H1 (cell line): ENCODE data around the gene NDEL1. TPM values are rescaled to one million over a fixed set of nuclear protein-coding genes. Genes with fewer than 3 reads are reported as not detected.

ENCODE experiments used
- CTCF ChIA-PET: fragments of 300-600 bp; sonication (Branson Sonifier 250); formaldehyde crosslinking; loops from one replicate; lab custom pipeline; 2021; ENCODE audit not compliant: partially characterized antibody; lab: Charles Lee
- POLR2A ChIA-PET: fragments of 300-600 bp; sonication (Branson Sonifier 250); formaldehyde crosslinking; loops from one replicate; lab custom pipeline; 2021; ENCODE audit warnings: inconsistent platforms; ENCODE audit not compliant: partially characterized antibody; lab: Charles Lee
- DNase-seq, 2 experiments: peaks; one replicate each; pipeline versions ENCODE4 v3.0.0 to v3.0.0-alpha.2; 2010 to 2022; ENCODE audit warnings: low spot score in 2 of 2, low read depth in 1 of 2, mixed read lengths in 1 of 2
- FAIRE-seq: peaks from 2 replicates; lab custom pipeline; 2011; peaks lifted over from hg19 to GRCh38; lab: Jason Lieb, UNC
- H2AFZ ChIP-seq: 2 replicates; pipeline ENCODE4 v1.8.1; 2012; ENCODE audit warnings: low read length, inconsistent platforms
- H2AK5ac ChIP-seq: 2 replicates; pipeline ENCODE4 v1.6.1; 2013; ENCODE audit warnings: low read depth, low read length
- H2BK120ac ChIP-seq: replicated peaks from 2 replicates; pipeline ENCODE3; 2013; ENCODE audit warnings: low read depth, low read length, inconsistent platforms
- H2BK12ac ChIP-seq: 2 replicates; pipeline ENCODE4 v1.6.1; 2013; ENCODE audit warnings: low read depth, low read length
- H2BK15ac ChIP-seq: 2 replicates; pipeline ENCODE4 v1.6.1; 2013; ENCODE audit warnings: low read length
- H2BK20ac ChIP-seq: 2 replicates; pipeline ENCODE4 v1.6.1; 2013; ENCODE audit warnings: low read length
- H2BK5ac ChIP-seq: 2 replicates; pipeline ENCODE4 v1.6.1; 2013; ENCODE audit warnings: low read depth, low read length
- H3K14ac ChIP-seq: 2 replicates; pipeline ENCODE4 v1.6.1; 2013; ENCODE audit warnings: inconsistent platforms; ENCODE audit not compliant: insufficient read length
- H3K18ac ChIP-seq: 2 replicates; pipeline ENCODE4 v1.6.1; 2013; ENCODE audit warnings: low read length; ENCODE audit errors: extremely low read depth
- H3K23ac ChIP-seq: 2 replicates; pipeline ENCODE4 v1.6.1; 2013; ENCODE audit warnings: inconsistent platforms; ENCODE audit not compliant: insufficient read length
- H3K23me2 ChIP-seq: 2 replicates; pipeline ENCODE4 v1.6.1; 2013; ENCODE audit warnings: low read depth, low read length
- H3K27ac ChIP-seq: 2 replicates; pipeline ENCODE4 v1.6.1; 2011; ENCODE audit warnings: low read depth, low read length, inconsistent platforms
- H3K27me3 ChIP-seq, 4 experiments: replicated peaks in 1 of 4; 1 replicate in 1 of 4; 2 replicates in 3 of 4; pipeline versions ENCODE4 v1.6.1 to v1.8.1; 2011 to 2013; ENCODE audit warnings: low read length in 3 of 4, mild to moderate bottlenecking in 3 of 4, inconsistent platforms in 2 of 4, mixed read lengths in 2 of 4, moderate library complexity in 1 of 4; ENCODE audit not compliant: control insufficient read depth in 3 of 4, insufficient read depth in 3 of 4; ENCODE audit errors: extremely low read depth in 1 of 4
- H3K36me3 ChIP-seq, 4 experiments: 2 replicates each; pipeline versions ENCODE4 v1.6.1 to v1.8.1; 2011 to 2013; ENCODE audit warnings: mild to moderate bottlenecking in 4 of 4, low read length in 3 of 4, moderate library complexity in 2 of 4, control low read depth in 1 of 4, inconsistent platforms in 1 of 4; ENCODE audit not compliant: insufficient read depth in 4 of 4, control insufficient read depth in 2 of 4
- H3K4ac ChIP-seq: replicated peaks from 2 replicates; pipeline ENCODE3; 2013; ENCODE audit warnings: low read length, low read depth, mixed read lengths, inconsistent platforms; ENCODE audit not compliant: insufficient read length
- H3K4me1 ChIP-seq, 4 experiments: replicated peaks in 1 of 4; 1 replicate in 1 of 4; 2 replicates in 3 of 4; pipeline versions ENCODE4 v1.6.1 to v1.8.1; 2011 to 2013; ENCODE audit warnings: low read length in 3 of 4, inconsistent platforms in 2 of 4, mixed read lengths in 1 of 4; ENCODE audit not compliant: insufficient read depth in 4 of 4, control insufficient read depth in 3 of 4
- H3K4me2 ChIP-seq, 2 experiments: 2 replicates each; pipeline versions ENCODE4 v1.6.1 to v1.8.1; 2011 to 2013; ENCODE audit warnings: low read depth in 2 of 2, low read length in 2 of 2, control low read depth in 1 of 2, inconsistent platforms in 1 of 2, mild to moderate bottlenecking in 1 of 2; ENCODE audit not compliant: insufficient read depth in 1 of 2
- H3K4me3 ChIP-seq, 4 experiments: fragments of 200-600, 300-600 bp in 1 of 4; sonication (generic), shearing (Covaris generic), sonication (Bioruptor Twin) in 1 of 4; 2 replicates each; pipeline versions ENCODE4 v1.5.1 to v1.8.1; 2011 to 2016; ENCODE audit warnings: low read length in 4 of 4, low read depth in 3 of 4, control low read depth in 2 of 4, inconsistent platforms in 2 of 4, mild to moderate bottlenecking in 2 of 4, mixed read lengths in 1 of 4, moderate library complexity in 1 of 4; ENCODE audit not compliant: insufficient read depth in 2 of 4; ENCODE audit errors: extremely low read depth in 1 of 4
- H3K56ac ChIP-seq: replicated peaks from 2 replicates; pipeline ENCODE3; 2013; ENCODE audit warnings: low read depth, mild to moderate bottlenecking, mixed read lengths, low read length, inconsistent platforms; ENCODE audit not compliant: insufficient read length
- H3K79me1 ChIP-seq: 2 replicates; pipeline ENCODE4 v1.6.1; 2013; ENCODE audit warnings: low read depth, low read length, control low read depth
- H3K79me2 ChIP-seq, 2 experiments: 2 replicates each; pipeline versions ENCODE4 v1.6.1 to v1.8.1; 2012 to 2013; ENCODE audit warnings: low read length in 2 of 2, mild to moderate bottlenecking in 2 of 2, inconsistent platforms in 1 of 2; ENCODE audit not compliant: insufficient read depth in 2 of 2, control insufficient read depth in 1 of 2
- H3K9ac ChIP-seq, 4 experiments: replicated peaks in 1 of 4; 1 replicate in 1 of 4; 2 replicates in 3 of 4; pipeline versions ENCODE4 v1.6.1 to v1.8.1; 2011 to 2013; ENCODE audit warnings: low read depth in 3 of 4, low read length in 3 of 4, control low read depth in 2 of 4, mild to moderate bottlenecking in 2 of 4, moderate library complexity in 2 of 4, inconsistent platforms in 1 of 4; ENCODE audit errors: extremely low read depth in 1 of 4
- H3K9me3 ChIP-seq, 2 experiments: 2 replicates each; pipeline versions ENCODE4 v1.6.1 to v1.8.1; 2012 to 2013; ENCODE audit warnings: mild to moderate bottlenecking in 2 of 2, moderate library complexity in 2 of 2, control low read depth in 1 of 2, inconsistent platforms in 1 of 2, low read depth in 1 of 2, low read length in 1 of 2, mixed read lengths in 1 of 2; ENCODE audit not compliant: insufficient read depth in 2 of 2
- H4K20me1 ChIP-seq, 2 experiments: replicated peaks in 1 of 2; 2 replicates each; pipeline versions ENCODE3 to v1.8.1; 2011 to 2013; ENCODE audit warnings: inconsistent platforms in 2 of 2, low read length in 2 of 2, mild to moderate bottlenecking in 1 of 2; ENCODE audit not compliant: insufficient read depth in 2 of 2, control insufficient read depth in 1 of 2
- H4K5ac ChIP-seq: 2 replicates; pipeline ENCODE4 v1.6.1; 2013; ENCODE audit warnings: low read length, low read depth, mixed read lengths, inconsistent platforms; ENCODE audit not compliant: insufficient read length
- H4K8ac ChIP-seq: 2 replicates; pipeline ENCODE4 v1.8.0; 2013; ENCODE audit warnings: mild to moderate bottlenecking, moderate library complexity, low read length, inconsistent platforms; ENCODE audit not compliant: insufficient read depth; ENCODE audit errors: extremely low read depth
- H4K91ac ChIP-seq: replicated peaks from 2 replicates; pipeline ENCODE3; 2013; ENCODE audit warnings: low read length, mixed read lengths, inconsistent platforms; ENCODE audit not compliant: insufficient read length
- ATF2 ChIP-seq: IDR thresholded peaks from 2 replicates; pipeline ENCODE4 v1.6.1; 2012; ENCODE audit warnings: low read length, inconsistent platforms
- GABPA ChIP-seq: IDR thresholded peaks from 2 replicates; pipeline ENCODE4 v1.6.1; 2011; ENCODE audit warnings: mild to moderate bottlenecking, low read length, moderate library complexity, borderline replicate concordance; ENCODE audit not compliant: insufficient read depth
- NANOG ChIP-seq: IDR thresholded peaks from 2 replicates; pipeline ENCODE4 v1.6.1; 2011; ENCODE audit warnings: low read length, low read depth, mild to moderate bottlenecking, inconsistent platforms; ENCODE audit not compliant: insufficient read depth, poor library complexity, severe bottlenecking
- NRF1 ChIP-seq: IDR thresholded peaks from 2 replicates; pipeline ENCODE4 v1.6.1; 2011; ENCODE audit warnings: mild to moderate bottlenecking, low read depth, low read length, improper control_type of control experiment
- PHF8 ChIP-seq: fragments of 200-600 bp; sonication (generic); conservative IDR thresholded peaks from 2 replicates; pipeline ENCODE4 v1.7.1; 2012; ENCODE audit warnings: low read depth, mild to moderate bottlenecking, inconsistent platforms, low read length, moderate library complexity
- RNF2 ChIP-seq: fragments of 200-900, 300-1000 bp; sonication (generic); IDR thresholded peaks from 2 replicates; pipeline ENCODE4 v1.7.1; 2016; ENCODE audit warnings: borderline replicate concordance, low read depth, mild to moderate bottlenecking, antibody characterized with exemption, low read length; ENCODE audit not compliant: poor library complexity, severe bottlenecking; ENCODE audit errors: missing control alignments
- SP2 ChIP-seq: IDR thresholded peaks from 2 replicates; pipeline ENCODE4 v1.6.1; 2012; ENCODE audit warnings: mild to moderate bottlenecking, low read length, inconsistent platforms
- TCF12 ChIP-seq: IDR thresholded peaks from 2 replicates; pipeline ENCODE4 v1.6.1; 2011; ENCODE audit warnings: low read depth, mild to moderate bottlenecking, low read length
- TEAD4 ChIP-seq: IDR thresholded peaks from 2 replicates; pipeline ENCODE4 v1.6.1; 2012; ENCODE audit warnings: low read depth, low read length, inconsistent platforms, mixed read lengths
- WGBS, 2 experiments: shearing (Covaris generic) in 1 of 2; methylation state at CpG; one replicate each; pipeline versions ENCODE4 v1.1.6 to v1.1.7; 2013 to 2015; ENCODE audit warnings: low lambda C conversion rate in 2 of 2, mixed read lengths in 2 of 2, inconsistent platforms in 1 of 2, low coverage in 1 of 2, missing lambda C conversion rate in 1 of 2; ENCODE audit not compliant: insufficient replicate concordance in 2 of 2, insufficient coverage in 1 of 2, insufficient read length in 1 of 2; ENCODE audit errors: extremely low coverage in 1 of 2, missing lambda C conversion rate in 1 of 2; 5-methylcytosine and 5-hydroxymethylcytosine counted together
- polyA plus RNA-seq, 7 experiments: library from polyadenylated mRNA; depleted of rRNA in 3 of 7; stranded (reverse) in 5 of 7; unstranded in 2 of 7; fragments of >200 nt in 5 of 7; fragments of 200-250 nt in 2 of 7; gene quantifications; 1 replicate in 5 of 7; 2 replicates in 1 of 7; 4 replicates in 1 of 7; pipeline versions ENCODE4 v1.2.1 to v1.2.3, GENCODE V29; 2011 to 2013; ENCODE audit warnings: missing spikeins in 2 of 7, mixed read lengths in 2 of 7
- total RNA-seq: library from RNA; stranded (reverse); fragmentation: NEBNext Ultra II Directional; extraction: Animal tissue kit (Norgen Biotek cat#: 25700); gene quantifications from 2 replicates; pipeline ENCODE4 v1.2.1, GENCODE V29; 2021

NDEL1 gene
- total and polyA plus RNA-seq, 2 of the 8 experiments (the other 6 are each of a cell fraction or from before 2014, with no cell fraction given), result 31.1 to 32.9 TPM

GRCh38 chr17:8443756-8444155, 8.1 kb downstream of the NDEL1 start:
- Histone ChIP-seq H3K9ac (no peak overlapping the region), H3K56ac (no peak overlapping the region), H4K5ac (no peak overlapping the region), H4K8ac (no peak overlapping the region), H4K20me1 (peaks cover 0 to 2% of the 10 kb centered on the region in 2 experiments), H3K23ac (no peak overlapping the region), H2AK5ac (no peak overlapping the region), H3K27me3 (no peaks in the 10 kb centered on the region), H2BK15ac (no peak overlapping the region), H3K9me3 (no peaks in the 10 kb centered on the region), H3K23me2 (no peaks in the 10 kb centered on the region), H3K27ac (no peak overlapping the region), H3K4me1 (no peaks in the 10 kb centered on the region), H3K14ac (no peak overlapping the region), H3K79me1 (no peaks in the 10 kb centered on the region), H2BK120ac (no peak overlapping the region), H3K18ac (no peak overlapping the region), H3K4me2 (no peak overlapping the region), H3K36me3 (peaks cover 3 to 15% (median 5%) of the 10 kb centered on the region in 4 experiments; a peak in 6 of 8 replicates), H3K79me2 (peaks cover 0 to 32% of the 10 kb centered on the region in 2 experiments; a peak in 2 of 4 replicates), H2BK20ac (no peak overlapping the region), H2AFZ (no peak overlapping the region), H2BK5ac (no peak overlapping the region), H3K4me3 (no peak overlapping the region), H2BK12ac (no peak overlapping the region), H4K91ac (no peak overlapping the region), H3K4ac (no peak overlapping the region)
- TF ChIP-seq PHF8 (no peak), GABPA (no peak), TEAD4 (no peak), NRF1 (no peak), NANOG (no peak), RNF2 (no peak), TCF12 (no peak), ATF2 (no peak), SP2 (no peak)
- DNase-seq, result no peak
- WGBS, 2 experiments, result 93% methylated on average over 7 of the region's 7 CpGs; no CpG with 5 or more reads in 1 of the 2 experiments
- CTCF ChIA-PET, result interaction anchor here (0.8 kb wide), 2 partner anchors 161 to 285 kb away, joined by 3 read pairs; no protein-coding TSS in a partner anchor
- FAIRE-seq, result no peak
- POLR2A ChIA-PET, result no interaction called here
